HCT116 (cell line): ENCODE data around the gene CCM2. TPM values are rescaled to one million over a fixed set of nuclear protein-coding genes. Genes with fewer than 3 reads are reported as not detected.

Experiments
- ATAC-seq: fragments of 200-7000 bp; cut with Tn5 transposase; 2 replicates; pipeline ENCODE4 v1.9.1; 2020; ENCODE audit warnings: mild to moderate bottlenecking, moderate library complexity
- BruUV-seq: library from RNA; stranded (reverse); fragments of 400-500 nt; replicated peaks from 2 replicates; lab custom pipeline; 2021; lab: Mats Ljungman, UMichigan
- CTCF ChIA-PET: fragments of 300-600 bp; sonication (Branson Sonifier 250); formaldehyde crosslinking; loops from one replicate; lab custom pipeline; 2021; ENCODE audit warnings: antibody characterized with exemption; lab: Charles Lee
- POLR2A ChIA-PET: fragments of 300-600, 350-600 bp; sonication (Branson Sonifier 250); formaldehyde crosslinking; loops from one replicate; lab custom pipeline; 2021; ENCODE audit warnings: antibody characterized with exemption; lab: Charles Lee
- RAD21 ChIA-PET, 2 experiments: fragments of 300-600 bp; sonication (Branson Sonifier 250); formaldehyde crosslinking; loops; one replicate each; lab custom pipeline; 2023; ENCODE audit warnings: low total read pairs in 2 of 2; ENCODE audit not compliant: uncharacterized antibody in 2 of 2, unreplicated experiment in 2 of 2, low non-redundant PET in 1 of 2; lab: Charles Lee
- DNase-seq: peaks from one replicate; pipeline ENCODE4 v3.0.0-alpha.2; 2010; ENCODE audit warnings: low read depth, low spot score
- H2AFZ ChIP-seq: fragments of 200-600 bp; shearing (Covaris generic), sonication (generic); 2 replicates; pipeline ENCODE4 v1.6.1; 2017; ENCODE audit warnings: low read depth, mixed run types, mixed read lengths, antibody characterized with exemption, low read length; ENCODE audit not compliant: poor library complexity, severe bottlenecking
- H3K27ac ChIP-seq: 2 replicates; pipeline ENCODE4 v1.5.1; 2012; ENCODE audit warnings: low read depth, low read length
- H3K27me3 ChIP-seq: fragments of 200-600 bp; sonication (generic); 2 replicates; pipeline ENCODE4 v1.6.1; 2016; ENCODE audit warnings: mixed run types, low read length, mixed read lengths; ENCODE audit not compliant: insufficient read depth
- H3K36me3 ChIP-seq, 2 experiments: fragments of 200-500 bp in 1 of 2; fragments of 200-600 bp in 1 of 2; sonication (Bioruptor generic) in 1 of 2; sonication (generic) in 1 of 2; 2 replicates each; pipeline versions ENCODE4 v1.5.1 to v1.6.1; 2014 to 2016; ENCODE audit warnings: low read length in 2 of 2, inconsistent platforms in 1 of 2, mixed read lengths in 1 of 2, mixed run types in 1 of 2; ENCODE audit not compliant: insufficient read depth in 2 of 2, control insufficient read depth in 1 of 2
- H3K4me1 ChIP-seq, 2 experiments: fragments of 200-600 bp in 1 of 2; sonication (generic) in 1 of 2; 2 replicates each; pipeline versions ENCODE4 v1.5.1 to v1.6.1; 2012 to 2017; ENCODE audit warnings: low read length in 2 of 2, inconsistent platforms in 1 of 2, mild to moderate bottlenecking in 1 of 2, mixed read lengths in 1 of 2, mixed run types in 1 of 2, moderate library complexity in 1 of 2; ENCODE audit not compliant: insufficient read depth in 2 of 2, control insufficient read depth in 1 of 2
- H3K4me2 ChIP-seq: fragments of 200-600 bp; sonication (generic); 2 replicates; pipeline ENCODE4 v1.6.1; 2017; ENCODE audit warnings: mixed run types, low read length, mixed read lengths
- H3K4me3 ChIP-seq, 2 experiments: fragments of 200-600 bp in 1 of 2; sonication (generic) in 1 of 2; replicated peaks in 1 of 2; 2 replicates each; pipeline ENCODE4 v1.5.1; 2011 to 2016; ENCODE audit warnings: low read length in 2 of 2, control low read depth in 1 of 2, low read depth in 1 of 2, mild to moderate bottlenecking in 1 of 2, mixed read lengths in 1 of 2, mixed run types in 1 of 2
- H3K79me2 ChIP-seq: fragments of 200-600 bp; sonication (generic); 2 replicates; pipeline ENCODE4 v1.6.1; 2017; ENCODE audit warnings: mild to moderate bottlenecking, mixed run types, low read length, moderate library complexity, mixed read lengths; ENCODE audit not compliant: insufficient read depth
- H3K9ac ChIP-seq: fragments of 200-600 bp; sonication (generic); 2 replicates; pipeline ENCODE4 v1.6.1; 2016; ENCODE audit warnings: low read length, mixed read lengths
- H3K9me2 ChIP-seq: fragments of 200-600 bp; sonication (generic), shearing (Covaris generic); 2 replicates; pipeline ENCODE4 v1.6.1; 2017; ENCODE audit warnings: mixed run types, mild to moderate bottlenecking, moderate library complexity; ENCODE audit not compliant: insufficient read depth
- H3K9me3 ChIP-seq, 2 experiments: fragments of 200-500 bp in 1 of 2; fragments of 200-600 bp in 1 of 2; sonication (Bioruptor generic) in 1 of 2; sonication (generic) in 1 of 2; 2 replicates each; pipeline ENCODE4 v1.6.1; 2014 to 2017; ENCODE audit warnings: low read length in 2 of 2, mixed read lengths in 2 of 2, inconsistent platforms in 1 of 2, low read depth in 1 of 2, mild to moderate bottlenecking in 1 of 2, mixed run types in 1 of 2, moderate library complexity in 1 of 2; ENCODE audit not compliant: control insufficient read depth in 1 of 2, insufficient read depth in 1 of 2
- H4K20me1 ChIP-seq: fragments of 200-600 bp; sonication (generic), shearing (Covaris generic); 2 replicates; pipeline ENCODE4 v1.6.1; 2017; ENCODE audit warnings: mixed run types, mild to moderate bottlenecking, moderate library complexity; ENCODE audit not compliant: insufficient read depth
- ATF3 ChIP-seq: IDR thresholded peaks from 2 replicates; pipeline ENCODE4 v1.6.1; 2012
- CTCF ChIP-seq, 3 experiments: fragments of 200-600 bp in 1 of 3; sonication (generic) in 1 of 3; IDR thresholded peaks in 2 of 3; conservative IDR thresholded peaks in 1 of 3; 2 replicates each; pipeline ENCODE4 v1.5.1; 2012 to 2017; ENCODE audit warnings: low read depth in 2 of 3, low read length in 2 of 3, antibody characterized with exemption in 1 of 3, borderline replicate concordance in 1 of 3, control low read depth in 1 of 3, mild to moderate bottlenecking in 1 of 3, mixed read lengths in 1 of 3, mixed run types in 1 of 3, moderate library complexity in 1 of 3; ENCODE audit not compliant: insufficient read depth in 1 of 3
- EGR1 ChIP-seq: IDR thresholded peaks from 2 replicates; pipeline ENCODE4 v1.6.1; 2012; ENCODE audit warnings: low read depth
- ELF1 ChIP-seq: IDR thresholded peaks from 2 replicates; pipeline ENCODE4 v1.6.1; 2012; ENCODE audit warnings: low read depth, borderline replicate concordance
- EZH2 ChIP-seq: fragments of 200-600 bp; sonication (generic); IDR thresholded peaks from 2 replicates; pipeline ENCODE4 v1.6.1; 2017; ENCODE audit warnings: antibody characterized with exemption, mixed run types
- EZH2phosphoT487 ChIP-seq: fragments of 200-600 bp; IDR thresholded peaks from 2 replicates; pipeline ENCODE4 v1.6.1; 2018; ENCODE audit warnings: antibody characterized with exemption, borderline replicate concordance
- JUND ChIP-seq: IDR thresholded peaks from 2 replicates; pipeline ENCODE4 v1.6.1; 2012
- POLR2A ChIP-seq: IDR thresholded peaks from 2 replicates; pipeline ENCODE4 v1.7.0; 2011; ENCODE audit warnings: borderline replicate concordance; ENCODE audit not compliant: insufficient read depth, insufficient read length; ENCODE audit errors: extremely low read depth
- RAD21 ChIP-seq: IDR thresholded peaks from 2 replicates; pipeline ENCODE4 v1.6.1; 2012; ENCODE audit warnings: low read depth, mild to moderate bottlenecking
- SIN3A ChIP-seq: IDR thresholded peaks from 2 replicates; pipeline ENCODE4 v1.6.1; 2012; ENCODE audit warnings: low read depth
- SP1 ChIP-seq: IDR thresholded peaks from 2 replicates; pipeline ENCODE4 v1.6.1; 2012; ENCODE audit warnings: low read depth
- SRF ChIP-seq: IDR thresholded peaks from 2 replicates; pipeline ENCODE4 v1.6.1; 2012; ENCODE audit warnings: low read depth
- TCF7L2 ChIP-seq: IDR thresholded peaks from 2 replicates; pipeline ENCODE4 v1.7.0; 2011; ENCODE audit warnings: borderline replicate concordance, inconsistent platforms; ENCODE audit not compliant: insufficient read depth, insufficient read length; ENCODE audit errors: extremely low read depth
- ZBTB33 ChIP-seq: IDR thresholded peaks from 2 replicates; pipeline ENCODE4 v1.6.1; 2011; ENCODE audit warnings: mild to moderate bottlenecking, low read length, moderate library complexity; ENCODE audit not compliant: insufficient replicate concordance; ENCODE audit errors: extremely low read depth
- ZFX ChIP-seq: fragments of 450-650 bp; IDR thresholded peaks from 2 replicates; pipeline ENCODE4 v1.6.1; 2017
- ZNF274 ChIP-seq: fragments of 200-500 bp; sonication (Bioruptor generic); IDR thresholded peaks from 2 replicates; pipeline ENCODE4 v1.6.1; 2014; ENCODE audit warnings: mild to moderate bottlenecking, low read depth, low read length, inconsistent platforms
- intact Hi-C: fragments of 100-400 bp; cut with micrococcal nuclease; formaldehyde crosslinking; loops from 2 replicates; pipeline ENCODE4 v1.10.0; 2022
- total RNA-seq: library from RNA; stranded (reverse); gene quantifications from one replicate; pipeline ENCODE4 v1.2.1, GENCODE V29; 2021; ENCODE audit not compliant: unreplicated experiment

The CCM2 gene
- total RNA-seq, 1 experiment from 2014 or later: 34.4 TPM

- Histone ChIP-seq H2AFZ (no peak overlapping the region), H3K36me3 (no peaks in the 10 kb centered on the region; a peak in 1 of 4 replicates), H3K79me2 (no peaks in the 10 kb centered on the region), H3K9me3 (no peaks in the 10 kb centered on the region), H3K4me3 (no peak overlapping the region), H3K4me2 (no peak overlapping the region), H4K20me1 (no peaks in the 10 kb centered on the region), H3K9me2 (no peaks in the 10 kb centered on the region), H3K9ac (no peak overlapping the region), H3K27me3 (no peaks in the 10 kb centered on the region), H3K27ac (no peak overlapping the region), H3K4me1 (peaks cover 0 to 13% of the 10 kb centered on the region in 2 experiments; a peak in 2 of 4 replicates)
- CTCF ChIA-PET: interaction anchor here (3.2 kb wide), 1 partner anchor 161 kb away, joined by 114 read pairs; no protein-coding TSS in a partner anchor
- intact Hi-C loops: no loop called here
- DNase-seq: no peak
- no TSS peak for BruUV-seq
- RAD21 ChIA-PET: no interaction called here
- POLR2A ChIA-PET: no interaction called here
- TF ChIP-seq SIN3A: no peak
- no peak for TF ChIP-seq POLR2A
- no peak for TF ChIP-seq JUND
- TF ChIP-seq EGR1: no peak
- no peak for TF ChIP-seq RAD21
- TF ChIP-seq ZNF274: no peak
- TF ChIP-seq ELF1: no peak
- TF ChIP-seq ATF3: no peak
- TF ChIP-seq EZH2phosphoT487: no peak
- no peak for TF ChIP-seq EZH2
- ATAC-seq: no peak
These were observed 24.5 kb upstream of the CCM2 start for GRCh38 chr7:44975331-44976039.

- BruUV-seq: no TSS peak
- DNase-seq: no peak
- CTCF ChIA-PET: no interaction called here
- POLR2A ChIA-PET: no interaction called here
- Histone ChIP-seq H3K36me3 (peaks cover 0 to 3% of the 10 kb centered on the region in 2 experiments; a peak in 2 of 4 replicates), H3K27me3 (no peaks in the 10 kb centered on the region), H3K27ac (no peak overlapping the region), H3K79me2 (no peaks in the 10 kb centered on the region), H3K9ac (no peak overlapping the region), H3K9me3 (no peaks in the 10 kb centered on the region), H4K20me1 (no peaks in the 10 kb centered on the region), H2AFZ (no peak overlapping the region), H3K9me2 (no peaks in the 10 kb centered on the region), H3K4me1 (peaks cover 0 to 16% of the 10 kb centered on the region in 2 experiments; a peak in 2 of 4 replicates), H3K4me3 (no peak overlapping the region), H3K4me2 (no peak overlapping the region)
- ATAC-seq: no peak
- RAD21 ChIA-PET: no interaction called here
- intact Hi-C loops: no loop called here
- TF ChIP-seq EZH2 (no peak), ZFX (no peak), EZH2phosphoT487 (no peak), SRF (no peak), TCF7L2 (no peak), CTCF (IDR thresholded peaks at IDR 0.05 in 2 of 3, conservative IDR thresholded peaks at IDR 0.05 in 1 of 3; ENCODE audit: borderline replicate concordance in 1 of 3, insufficient read depth in 1 of 3, low read depth in 2 of 3, low read length in 2 of 3) (no peak), JUND (no peak), SP1 (no peak), ZBTB33 (no peak)
These were observed 23.8 kb upstream of the CCM2 start for GRCh38 chr7:44976040-44976745.
